HG02885 (cell line): Measurements from ENCODE around the gene UNC5C.

Experiments
- ATAC-seq: cut with Tn5 transposase; IDR thresholded peaks from one replicate; pipeline ENCODE4 v1.9.1; 2021; ENCODE audit warnings: mild to moderate bottlenecking; ENCODE audit not compliant: unreplicated experiment, poor library complexity

UNC5C gene

DNA sequence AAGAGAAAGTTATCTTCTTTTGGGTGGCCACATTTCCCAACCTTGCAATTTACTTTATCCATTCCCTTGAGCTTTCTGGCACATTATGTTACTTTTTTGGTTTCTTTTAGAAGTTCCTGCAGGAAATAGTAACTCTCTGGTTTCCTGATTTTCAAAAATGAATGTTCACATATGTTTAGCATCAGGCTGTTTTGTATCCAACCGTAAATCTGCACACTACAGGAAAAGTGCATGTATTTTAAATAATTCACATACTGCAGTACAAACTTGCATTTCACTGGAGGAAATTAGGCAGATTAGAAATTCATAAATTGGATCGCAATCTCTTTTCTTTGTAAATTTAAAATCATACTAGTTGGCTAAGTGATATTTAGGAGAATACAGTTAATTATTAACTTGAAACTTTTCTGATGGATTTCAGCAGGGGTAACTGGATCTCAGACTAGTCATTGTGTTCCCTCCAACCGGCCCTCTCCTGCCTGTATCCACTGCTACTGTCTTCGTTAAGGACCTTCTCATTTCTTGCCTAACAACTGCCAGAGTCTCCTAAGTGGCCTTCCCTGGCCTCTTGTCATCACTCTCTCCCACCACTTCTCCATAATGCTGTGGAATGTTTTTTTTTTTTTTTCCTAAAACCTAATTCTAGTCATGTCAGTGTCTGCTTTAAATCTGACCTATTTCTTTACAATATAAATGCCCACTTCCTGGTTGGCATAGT, 137.2 kb downstream of the UNC5C start:
- ATAC-seq: no peak

DNA sequence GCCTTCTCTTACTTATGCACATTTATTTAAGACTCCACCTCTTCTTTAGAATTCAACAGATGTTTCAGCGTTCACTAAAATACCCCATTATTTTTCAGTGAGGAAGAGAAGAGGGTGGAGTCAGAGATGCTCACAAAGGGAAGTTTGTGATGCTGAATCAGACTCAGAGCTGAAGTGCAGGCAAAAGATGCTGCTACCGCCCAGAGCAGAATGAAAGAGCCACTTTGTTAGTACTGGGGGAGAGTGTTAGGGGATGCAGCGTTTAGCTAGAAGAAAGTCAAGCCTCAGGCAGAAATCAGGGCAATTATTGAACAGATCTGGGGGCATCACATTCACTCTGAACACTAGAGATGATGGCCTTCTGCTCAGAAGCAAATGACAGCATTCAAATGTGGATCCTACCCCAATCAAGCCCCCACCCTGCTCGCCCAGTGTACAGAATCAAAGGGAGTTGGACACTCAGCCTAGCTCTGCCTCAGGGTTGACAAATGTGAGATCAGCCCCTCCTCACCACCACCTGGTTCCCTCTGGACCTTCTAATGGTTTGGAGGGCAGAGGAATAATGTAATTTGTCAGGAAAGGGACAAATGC, 138.3 kb downstream of the UNC5C start:
- no peak for ATAC-seq

DNA sequence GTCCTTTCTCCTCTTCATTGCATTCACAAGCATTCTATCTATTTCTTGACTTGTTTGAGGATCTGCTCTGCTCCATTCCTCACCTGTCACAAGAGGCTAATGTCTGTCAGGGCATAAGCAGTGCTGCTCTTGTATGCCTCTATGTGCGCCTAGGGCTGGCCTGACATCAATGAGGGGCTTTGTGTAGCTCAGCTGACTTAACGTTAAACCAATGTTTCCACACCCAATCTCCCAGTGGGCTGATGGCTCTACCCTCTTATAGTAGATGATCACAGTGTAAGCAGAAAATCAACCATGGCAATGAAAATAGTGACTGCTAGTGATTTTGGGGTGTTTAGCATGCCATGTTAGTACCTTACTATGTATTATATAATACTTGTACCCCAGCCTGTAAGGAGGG, 139.0 kb downstream of the UNC5C start:
- ATAC-seq: no peak

DNA sequence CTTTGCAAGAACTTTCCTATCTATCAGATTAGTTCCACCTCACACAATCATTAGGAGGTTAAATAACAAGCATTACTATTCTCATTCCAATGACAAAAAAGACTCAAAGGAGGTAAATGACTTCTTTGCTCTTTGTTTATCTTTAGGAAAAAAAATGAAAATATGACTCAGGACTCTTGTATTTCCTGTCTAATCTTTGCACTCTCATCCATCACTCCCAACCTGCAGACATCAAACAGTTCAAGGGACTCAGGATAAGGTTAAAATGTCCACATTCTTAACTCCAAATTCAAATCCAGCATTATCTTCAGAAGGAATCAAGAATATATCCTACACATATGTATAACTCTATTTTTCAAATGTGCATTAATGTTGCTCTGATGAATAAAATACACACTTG, 139.6 kb downstream of the UNC5C start:
- ATAC-seq: no peak

DNA sequence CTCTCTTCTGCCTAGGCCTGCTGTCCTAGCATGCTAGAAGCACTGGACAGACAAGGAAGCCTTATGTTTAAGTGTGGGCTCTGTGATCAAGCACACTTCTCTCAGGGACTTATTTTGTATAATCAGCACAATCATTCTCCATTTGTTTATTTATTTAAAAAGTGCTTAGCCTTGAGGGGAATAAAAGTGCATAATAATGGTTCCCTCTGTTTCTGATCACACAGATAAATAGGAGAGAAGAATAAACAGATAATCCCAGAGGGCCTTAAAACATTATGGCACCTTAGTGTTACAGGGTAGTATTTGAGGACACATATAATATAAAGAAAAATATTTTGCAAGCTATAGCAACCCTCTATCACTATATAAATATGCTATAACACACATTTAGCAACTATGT, 146.5 kb downstream of the UNC5C start:
- ATAC-seq: no peak

DNA sequence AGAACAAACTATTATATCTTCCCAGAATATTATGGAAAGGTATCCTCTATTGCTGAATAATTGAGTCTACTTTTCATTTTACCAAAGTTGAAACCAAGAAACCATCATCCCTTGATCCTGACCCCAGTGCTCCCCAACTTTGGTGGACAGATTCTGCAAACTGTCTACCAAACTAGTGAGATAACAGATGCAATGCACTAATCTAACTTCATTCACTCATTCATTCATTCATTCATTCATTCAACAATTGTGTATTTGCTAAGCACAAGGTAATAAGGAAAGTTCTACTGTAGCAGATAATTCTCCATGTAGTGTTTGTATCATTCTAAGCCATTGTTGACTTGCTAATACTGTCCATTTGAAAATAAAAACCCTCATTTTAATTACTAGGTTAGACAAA, 150.6 kb downstream of the UNC5C start:
- ATAC-seq: no peak

DNA sequence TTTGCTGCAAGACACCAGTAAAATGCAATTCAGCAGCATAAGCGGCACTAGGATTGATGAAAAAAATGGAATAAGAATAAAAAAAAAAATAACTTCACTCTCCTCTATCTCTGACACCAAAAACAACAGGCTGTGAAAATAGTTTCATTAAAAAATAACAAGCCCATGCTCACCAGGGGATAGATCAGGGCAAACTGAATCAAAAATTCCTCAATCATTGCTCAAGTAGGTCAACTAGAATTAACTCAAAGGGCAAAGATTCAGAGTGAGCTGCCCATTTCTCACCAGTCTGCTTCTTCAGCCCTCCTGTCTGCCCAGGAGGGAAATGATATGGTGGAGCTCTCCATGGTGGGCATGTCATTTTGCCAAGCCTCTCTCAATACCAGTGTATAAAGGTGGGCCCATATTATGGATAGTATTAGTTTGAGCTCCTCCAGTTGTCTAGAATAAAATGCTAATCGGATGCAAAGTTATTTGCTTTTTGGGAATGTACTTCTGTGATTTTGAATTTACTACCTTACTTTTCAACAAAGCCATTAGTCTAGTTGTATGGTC, 153.9 kb downstream of the UNC5C start:
- no peak for ATAC-seq

DNA sequence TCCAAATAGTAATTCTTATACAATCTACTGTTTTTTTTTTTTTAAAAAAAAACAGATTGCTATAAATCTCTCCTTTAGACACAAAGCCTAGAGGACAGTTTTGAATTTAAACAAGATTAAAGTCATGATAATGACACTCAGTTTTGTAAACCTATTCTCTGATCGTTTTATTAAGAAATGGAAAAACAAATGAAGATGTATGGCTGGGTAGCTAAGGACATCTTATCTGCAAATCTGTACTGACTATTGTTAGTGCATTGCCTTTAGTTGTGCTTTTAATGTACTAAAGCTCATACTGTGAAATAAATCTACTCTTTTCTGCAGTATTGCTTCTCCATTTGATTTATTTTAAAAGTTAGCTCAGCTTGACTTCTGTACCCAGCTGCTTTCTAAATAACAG, 155.0 kb downstream of the UNC5C start:
- ATAC-seq: no peak

- no peak for ATAC-seq
Observed at GRCh38 chr4:95388911-95389310, 159.9 kb downstream of the UNC5C start.

DNA sequence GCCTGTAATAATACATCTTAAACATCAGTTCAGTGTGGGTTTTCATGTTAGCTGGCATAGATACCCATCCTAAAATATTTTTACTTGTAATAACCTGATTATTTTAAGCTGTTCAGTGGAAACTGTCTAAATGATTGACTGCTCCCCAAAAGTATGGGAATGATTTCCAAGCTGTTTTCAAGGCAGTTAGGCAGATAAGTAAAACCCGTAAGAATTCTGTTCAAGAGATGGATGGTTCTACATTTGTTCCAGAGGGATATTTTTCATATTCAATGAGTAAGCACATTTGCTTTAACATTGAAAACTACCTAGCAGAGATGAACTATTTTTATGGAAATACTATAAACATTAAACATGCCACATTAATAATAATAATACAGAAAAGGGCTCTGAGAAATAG, 161.1 kb downstream of the UNC5C start:
- no peak for ATAC-seq

- ATAC-seq: no peak
Observed at GRCh38 chr4:95386410-95386809, 162.4 kb downstream of the UNC5C start.

- no peak for ATAC-seq
Observed at GRCh38 chr4:95381843-95382580, 166.8 kb downstream of the UNC5C start.

DNA sequence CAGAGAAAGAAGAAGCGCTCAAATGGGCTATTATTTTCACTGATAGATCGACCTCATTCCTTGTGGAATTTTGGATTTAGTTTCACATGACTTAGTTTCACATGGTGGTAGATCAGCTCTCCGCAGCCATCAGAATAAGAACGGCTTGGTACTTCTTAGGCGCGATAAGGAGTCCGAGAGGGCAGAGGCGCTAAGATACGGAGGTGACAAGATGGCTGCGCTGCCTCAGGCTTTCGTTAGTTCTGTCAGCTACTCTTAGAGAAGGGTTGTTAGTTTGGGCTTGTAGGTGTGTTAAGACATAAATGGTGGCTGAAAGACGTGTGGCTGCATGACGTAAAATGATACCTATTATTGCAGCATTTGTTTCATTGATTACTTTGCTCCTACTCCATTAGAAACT, 169.1 kb downstream of the UNC5C start:
- no peak for ATAC-seq

- ATAC-seq: no peak
Observed at GRCh38 chr4:95377366-95377900, 171.3 kb downstream of the UNC5C start.

GRCh38 chr4:95371476-95372224, 177.1 kb downstream of the UNC5C start:
- ATAC-seq: no peak

DNA sequence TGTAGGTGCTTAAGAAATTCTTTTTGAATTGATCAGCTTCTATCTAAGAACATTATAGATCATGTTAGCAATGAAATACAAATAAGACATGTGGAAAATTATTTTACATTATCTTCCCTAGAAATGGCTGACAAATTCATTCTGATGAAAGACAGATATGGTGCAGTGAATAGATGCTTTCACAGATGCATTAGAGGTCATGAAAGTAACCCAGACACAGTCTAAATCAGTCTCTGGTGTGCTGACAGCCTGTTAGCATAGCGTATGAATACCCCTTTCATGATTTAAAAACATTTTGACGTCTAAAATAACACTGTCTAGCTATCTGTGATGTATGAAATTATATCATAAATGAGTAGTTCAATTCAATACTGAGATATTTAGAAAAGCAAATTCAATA, 180.9 kb downstream of the UNC5C start:
- no peak for ATAC-seq

GRCh38 chr4:95363966-95364365, 184.8 kb downstream of the UNC5C start:
- no peak for ATAC-seq

- ATAC-seq: no peak
Observed at GRCh38 chr4:95363559-95363925, 185.2 kb downstream of the UNC5C start.

DNA sequence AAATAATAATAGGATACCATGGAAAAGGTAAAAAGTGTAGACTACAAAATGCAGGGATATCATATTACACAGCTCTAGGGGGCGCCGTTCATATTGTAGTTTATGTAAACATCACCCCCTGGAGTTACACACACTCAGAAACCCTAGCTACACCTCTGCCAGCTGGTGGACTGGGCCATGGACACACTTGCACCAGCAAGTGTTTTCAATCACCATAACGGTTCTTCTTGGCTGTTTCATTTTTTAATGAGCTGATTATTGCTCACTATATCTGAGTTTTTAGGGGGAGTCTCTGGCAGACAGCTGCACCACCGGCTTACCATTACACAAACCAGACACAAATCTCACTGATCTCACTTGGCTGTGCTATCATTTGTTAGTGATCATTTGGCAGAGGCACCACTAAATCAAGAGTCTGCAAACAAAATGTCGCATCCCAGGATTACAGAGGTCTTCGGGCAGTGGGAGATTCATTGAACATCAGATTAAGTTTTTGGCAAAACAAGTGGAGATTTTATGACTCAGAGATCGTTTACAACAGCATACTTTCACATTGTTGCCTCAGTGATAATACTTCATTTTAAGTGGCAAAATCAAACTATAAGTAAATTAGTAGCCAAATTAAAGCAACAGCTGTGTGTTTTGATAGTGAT, 185.7 kb downstream of the UNC5C start:
- no peak for ATAC-seq

DNA sequence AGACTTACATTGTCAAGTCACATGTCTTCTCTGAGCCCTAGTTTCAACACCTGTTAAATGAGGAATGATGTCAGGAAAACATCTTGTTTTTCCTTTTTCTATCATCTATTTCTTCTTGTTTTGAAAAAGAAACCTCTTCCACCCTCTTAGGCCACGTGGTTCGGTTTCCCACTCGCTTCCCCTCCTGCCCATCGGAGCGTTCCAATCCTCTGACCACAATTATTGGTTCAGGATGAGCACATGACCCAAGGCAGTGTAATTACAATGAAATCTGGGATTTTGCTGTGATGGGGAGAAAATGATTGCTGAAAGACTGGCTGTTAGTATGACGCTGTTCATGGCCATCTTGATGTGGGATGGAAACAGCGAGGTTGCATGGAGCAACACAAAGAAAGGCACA, 186.7 kb downstream of the UNC5C start:
- no peak for ATAC-seq
